ENCODE results near the gene SUMO3.
A peak's percentile ranks its signal among the peaks of the same experiment; 100 is the strongest.

Gene SUMO3

DNA sequence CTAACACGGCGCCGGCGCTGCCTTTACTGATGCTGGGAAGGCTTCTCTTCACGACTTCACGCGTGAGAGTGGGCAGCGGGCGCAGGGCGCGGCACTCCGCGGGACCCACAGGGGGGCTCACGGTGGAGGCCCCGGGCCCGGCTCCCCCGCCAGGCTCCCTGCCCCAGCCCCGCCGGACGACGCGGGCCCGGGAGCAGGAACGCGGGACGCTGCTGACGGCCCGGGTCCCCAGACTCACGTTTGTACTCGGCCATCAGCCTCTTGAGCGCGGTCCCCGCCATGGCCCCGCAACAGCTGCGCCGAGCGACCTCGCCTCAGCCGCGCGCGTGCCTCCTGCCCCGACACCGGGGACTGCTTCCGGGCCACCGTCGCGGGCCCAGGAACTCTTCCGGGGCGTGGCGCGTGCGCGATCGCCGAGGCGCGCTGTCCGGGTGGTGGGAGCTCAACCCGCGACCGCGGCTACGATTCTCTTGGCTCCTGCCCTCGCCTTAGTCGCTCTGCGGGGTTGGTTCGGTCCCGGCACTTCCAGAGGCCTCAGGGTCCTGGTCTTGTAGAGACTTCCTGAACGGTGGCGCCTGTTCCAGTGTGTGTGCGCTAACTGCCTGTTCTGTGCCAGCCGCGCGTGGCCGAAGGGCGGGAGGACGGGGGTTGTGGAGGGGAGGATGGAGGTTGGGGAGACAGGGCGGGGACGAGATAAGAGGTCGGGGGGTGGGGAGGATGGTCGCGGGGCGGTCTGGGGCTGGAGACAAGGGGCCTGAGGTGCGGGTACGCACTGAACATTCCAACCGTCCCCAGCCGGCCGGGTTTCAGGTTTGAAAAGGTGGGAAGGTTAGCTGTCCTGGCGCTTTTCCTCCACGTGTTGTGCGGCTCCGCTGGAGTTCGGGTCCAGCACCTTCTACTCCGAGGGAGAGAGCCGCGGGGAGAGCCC, 16.1 kb downstream of the SUMO3 start, which contains the start of gene UBE2G2:
UBE2G2 (minus strand) TSS at position 353 of the 928 bp plus-strand sequence; CDS start at position 281, 72 bp downstream.
- DNase-seq = peak; percentile 83 to 89

DNA sequence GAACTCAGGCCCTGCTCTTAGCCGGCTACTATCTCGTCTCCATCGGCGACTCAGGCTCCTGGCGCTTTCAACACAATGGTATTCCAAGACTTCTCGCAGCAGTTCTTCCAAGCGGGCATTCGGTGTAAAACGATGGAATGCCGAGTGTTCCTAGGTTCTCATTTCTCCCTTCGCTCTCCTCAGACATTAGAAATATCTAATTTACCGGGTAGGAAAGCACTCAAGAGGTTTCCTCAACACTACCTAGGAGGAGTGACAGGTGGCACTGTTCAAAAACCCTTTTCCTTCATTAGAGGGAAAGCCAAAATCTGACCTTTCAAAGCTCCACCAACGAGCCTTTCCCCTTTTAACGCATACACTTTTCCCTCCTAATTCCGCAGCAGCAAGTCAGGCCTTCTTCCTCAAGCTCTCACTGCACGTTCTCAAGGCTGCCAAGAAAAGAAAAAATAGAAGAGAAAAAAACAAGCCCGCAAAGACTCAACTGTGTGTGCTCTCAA, 16.8 kb downstream of the SUMO3 start:
- DNase-seq = no peak

DNA sequence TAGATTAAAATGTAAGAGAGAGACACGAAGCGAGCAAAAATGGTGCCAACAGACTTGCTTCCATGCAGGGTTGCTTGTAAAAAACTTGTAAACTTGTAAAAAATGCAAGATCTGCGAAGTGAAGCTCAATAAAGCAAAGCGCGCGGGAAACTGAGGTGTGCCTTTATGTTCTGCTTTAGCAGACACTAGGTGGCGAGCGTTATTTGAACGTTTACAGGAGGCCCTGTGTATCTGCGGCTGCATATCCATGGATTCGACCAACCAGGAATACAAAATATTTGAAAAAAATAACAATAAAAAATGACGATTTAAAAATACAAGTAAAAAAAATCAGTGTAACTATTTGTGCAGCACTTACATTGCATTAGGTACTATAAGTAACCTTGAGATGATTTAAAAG, 17.8 kb downstream of the SUMO3 start:
- no peak for DNase-seq

DNA sequence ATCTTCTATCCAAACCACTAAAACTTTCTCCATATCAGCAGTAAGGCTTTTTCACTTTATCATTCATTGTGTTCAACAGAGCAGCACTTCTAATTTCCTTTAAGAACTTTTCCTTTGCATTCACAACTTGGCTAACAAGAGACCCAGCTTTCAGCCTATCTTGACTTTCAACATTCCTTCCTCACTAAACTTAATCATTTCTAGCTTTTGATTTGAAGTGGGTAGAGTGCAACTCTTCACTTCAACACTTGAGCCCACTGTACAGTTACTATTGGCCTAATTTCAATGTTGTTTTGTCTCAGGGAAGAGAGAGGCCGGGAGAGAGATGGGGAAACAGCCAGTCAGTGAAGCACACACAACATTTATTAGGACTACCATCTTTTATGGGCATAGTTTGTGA, 18.2 kb downstream of the SUMO3 start:
- no peak for DNase-seq

DNA sequence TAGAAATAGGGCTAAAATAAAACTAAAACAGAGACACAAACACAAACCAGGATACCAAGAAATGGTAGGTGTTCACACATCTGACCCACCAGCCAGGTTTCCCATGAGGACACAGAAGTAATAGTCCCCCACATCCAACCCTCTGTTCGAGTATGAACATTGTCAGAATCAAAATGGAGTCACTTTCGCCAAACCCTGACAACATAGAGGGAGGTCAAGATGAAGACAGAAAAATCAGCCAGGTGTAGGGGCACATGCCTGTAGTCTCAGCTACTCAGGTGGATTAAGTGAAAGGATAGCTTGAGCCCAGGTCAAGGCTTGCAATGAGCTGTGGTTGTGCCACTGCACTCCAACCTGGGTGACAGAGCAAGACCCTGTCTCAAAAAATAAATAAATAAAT, 20.1 kb downstream of the SUMO3 start:
- no peak for DNase-seq

DNA sequence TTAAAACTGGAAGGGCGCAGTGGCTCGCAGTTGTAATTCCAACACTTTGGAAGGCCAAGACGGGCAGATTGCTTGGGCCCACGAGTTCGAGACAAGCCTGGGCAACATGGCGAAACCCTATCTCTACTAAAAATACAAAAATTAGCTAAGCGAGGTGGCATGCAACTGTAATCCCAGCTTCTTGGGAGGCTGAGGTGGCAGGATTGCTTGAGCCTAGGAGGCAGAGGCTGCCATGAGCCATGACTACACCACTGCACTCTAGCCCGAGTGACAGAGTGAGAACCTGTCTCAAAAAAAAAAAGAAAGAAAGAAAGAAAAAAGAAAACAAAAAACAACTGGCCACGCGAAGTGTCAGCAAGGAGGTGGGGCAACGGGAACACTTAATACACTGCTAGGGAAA, 22.5 kb downstream of the SUMO3 start:
- DNase-seq = no peak

DNA sequence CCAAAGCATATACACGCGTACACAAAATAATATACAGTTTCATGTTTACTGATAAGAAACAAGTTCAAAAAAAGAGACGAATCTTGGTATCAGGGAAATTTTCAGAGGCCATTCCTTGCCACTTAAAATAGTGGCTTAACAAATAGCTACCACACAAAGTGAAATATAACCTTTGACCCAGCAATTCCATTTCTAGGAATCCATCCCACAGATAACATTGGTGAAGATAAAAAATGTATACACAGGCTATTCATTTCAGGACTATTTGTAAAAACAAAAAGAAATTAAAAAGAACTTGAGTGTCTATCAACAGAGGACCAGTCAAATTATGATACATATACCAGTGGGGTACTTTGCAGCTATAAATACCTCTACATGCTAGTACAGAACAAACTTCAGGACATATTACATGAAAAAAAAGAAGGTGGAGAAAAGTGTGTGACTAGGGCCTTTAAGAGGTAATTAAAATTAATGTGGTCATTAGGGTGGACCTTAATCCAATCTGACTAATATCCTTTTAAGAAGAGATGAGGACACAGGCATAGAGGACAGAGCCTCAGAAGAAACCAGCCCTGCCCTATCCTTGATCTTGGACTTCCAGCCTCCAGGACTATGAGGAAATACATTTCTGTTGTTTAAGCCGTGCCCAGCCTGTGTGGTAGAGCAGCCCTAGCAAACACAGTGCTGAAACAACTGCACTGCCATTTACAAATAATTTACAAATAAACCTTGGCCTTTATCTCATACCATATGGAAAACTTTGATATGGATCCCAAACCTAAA, 24.1 kb downstream of the SUMO3 start:
- no peak for DNase-seq

DNA sequence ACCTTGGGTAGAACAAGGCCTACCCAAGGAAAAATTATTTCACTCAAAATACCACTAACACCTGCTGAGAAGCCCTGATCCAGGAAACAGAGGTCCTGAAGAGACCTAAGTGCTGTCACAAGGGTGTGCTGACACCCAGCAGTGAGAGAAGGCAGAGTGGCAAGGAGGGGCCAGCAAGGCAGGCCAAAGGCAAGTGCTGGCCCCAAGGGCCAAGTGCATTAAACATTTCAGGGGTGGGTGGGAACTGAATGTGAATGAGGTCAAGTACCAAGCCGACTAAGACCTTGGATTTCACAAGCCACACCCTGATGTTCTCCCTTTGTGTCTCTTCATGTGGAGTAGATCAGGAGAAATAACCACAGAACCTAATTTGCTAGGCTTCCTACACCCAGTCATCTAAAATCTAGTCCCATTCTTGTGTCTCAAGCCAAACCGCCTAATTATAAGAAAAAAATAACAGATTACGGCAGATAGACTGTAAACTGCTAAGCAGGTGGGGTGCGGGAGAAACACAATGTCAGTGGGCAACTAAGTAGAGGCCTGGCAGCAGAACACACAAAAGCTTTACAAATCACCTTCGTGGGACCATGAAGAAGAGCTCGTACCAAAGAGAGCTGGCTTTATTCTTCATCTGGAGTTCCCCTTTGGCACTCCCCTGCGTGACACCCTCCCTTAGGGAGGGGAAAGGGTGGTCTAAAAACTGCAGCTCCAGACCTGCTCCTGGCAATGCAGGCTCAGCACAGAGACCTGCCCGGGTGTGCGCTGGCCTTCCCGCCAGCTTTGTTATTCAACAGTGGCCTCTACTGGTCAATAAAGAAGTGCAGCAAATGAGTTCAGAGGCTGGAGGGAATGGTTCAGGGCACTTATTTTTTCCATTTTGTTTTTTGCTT, 24.9 kb downstream of the SUMO3 start:
- DNase-seq = peak; percentile 28 to 37

DNA sequence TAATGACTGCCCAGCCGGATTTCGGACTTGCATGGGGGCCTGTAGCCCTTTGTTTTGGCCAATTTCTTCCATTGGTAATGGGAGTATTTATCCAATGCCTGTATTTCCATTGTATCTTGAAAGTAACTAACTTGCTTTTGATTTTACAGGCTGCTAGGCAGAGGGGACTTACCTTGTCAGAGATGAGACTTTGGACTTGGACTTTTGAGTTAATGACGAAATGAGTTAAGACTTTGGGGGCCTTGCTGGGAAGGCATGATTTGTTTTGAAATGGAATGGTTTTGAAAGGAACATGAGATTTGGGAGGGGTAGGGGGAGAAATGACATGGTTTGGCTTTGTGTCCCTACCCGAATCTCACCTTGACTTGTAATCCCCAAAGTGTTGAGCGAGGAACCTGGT, 25.9 kb downstream of the SUMO3 start:
- no peak for DNase-seq

DNA sequence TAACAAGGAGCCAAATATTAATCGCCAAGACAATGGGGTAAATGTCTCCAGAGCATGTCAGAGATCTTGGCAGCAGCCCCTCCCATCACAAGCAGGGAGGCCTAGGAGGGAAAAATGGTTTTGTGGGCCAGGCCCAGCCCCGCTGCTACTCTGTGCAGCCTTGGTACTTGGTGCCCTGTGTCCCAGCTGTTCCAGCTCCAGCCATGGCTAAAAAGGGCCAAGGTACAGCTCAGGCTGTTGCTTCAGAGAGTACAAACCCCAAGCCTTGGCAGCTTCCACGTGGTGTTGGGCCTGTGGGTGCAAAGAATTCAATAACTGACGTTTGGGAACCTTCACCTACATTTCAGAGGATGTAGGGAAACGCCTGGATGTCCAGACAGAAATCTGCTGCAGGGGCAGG, 26.6 kb downstream of the SUMO3 start:
- no peak for DNase-seq

DNA sequence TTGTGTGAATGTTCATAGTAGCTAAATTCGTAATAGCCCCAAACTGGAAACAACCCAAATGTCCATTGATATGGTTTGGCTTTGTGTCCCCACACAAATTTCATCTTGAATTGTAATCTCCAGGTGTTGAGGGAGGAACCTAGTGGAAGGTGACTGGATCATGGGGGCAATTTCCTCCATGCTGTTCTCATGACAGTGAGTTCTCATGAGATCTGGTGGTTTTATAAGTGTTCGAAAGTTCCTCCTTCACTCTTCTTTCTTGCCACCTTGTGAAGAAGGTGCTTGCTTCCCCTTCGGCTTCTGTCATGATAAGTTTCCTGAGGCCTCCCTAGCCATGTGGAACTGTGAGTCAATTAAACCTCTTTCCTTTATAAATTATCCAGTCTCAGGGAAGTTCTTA, 27.5 kb downstream of the SUMO3 start:
- no peak for DNase-seq

DNA sequence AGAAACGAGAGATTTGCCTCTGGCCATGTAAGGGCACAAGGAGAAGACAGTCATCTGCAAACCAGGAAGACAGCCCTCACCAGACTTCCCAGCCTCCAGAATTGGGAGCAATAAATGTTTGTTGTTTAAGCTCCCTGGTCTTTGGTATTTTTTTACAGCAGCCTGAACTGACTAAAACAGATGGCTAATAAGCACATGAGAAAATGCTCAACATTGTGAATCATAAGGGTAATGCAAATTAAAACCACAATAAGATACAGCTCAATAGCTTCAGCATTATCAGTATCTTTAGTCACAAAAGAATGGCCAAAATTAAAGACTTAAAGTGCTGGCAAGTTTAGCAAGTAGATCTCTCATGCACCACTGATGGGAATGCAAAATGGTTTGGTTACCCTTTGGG, 28.0 kb downstream of the SUMO3 start:
- no peak for DNase-seq

DNA sequence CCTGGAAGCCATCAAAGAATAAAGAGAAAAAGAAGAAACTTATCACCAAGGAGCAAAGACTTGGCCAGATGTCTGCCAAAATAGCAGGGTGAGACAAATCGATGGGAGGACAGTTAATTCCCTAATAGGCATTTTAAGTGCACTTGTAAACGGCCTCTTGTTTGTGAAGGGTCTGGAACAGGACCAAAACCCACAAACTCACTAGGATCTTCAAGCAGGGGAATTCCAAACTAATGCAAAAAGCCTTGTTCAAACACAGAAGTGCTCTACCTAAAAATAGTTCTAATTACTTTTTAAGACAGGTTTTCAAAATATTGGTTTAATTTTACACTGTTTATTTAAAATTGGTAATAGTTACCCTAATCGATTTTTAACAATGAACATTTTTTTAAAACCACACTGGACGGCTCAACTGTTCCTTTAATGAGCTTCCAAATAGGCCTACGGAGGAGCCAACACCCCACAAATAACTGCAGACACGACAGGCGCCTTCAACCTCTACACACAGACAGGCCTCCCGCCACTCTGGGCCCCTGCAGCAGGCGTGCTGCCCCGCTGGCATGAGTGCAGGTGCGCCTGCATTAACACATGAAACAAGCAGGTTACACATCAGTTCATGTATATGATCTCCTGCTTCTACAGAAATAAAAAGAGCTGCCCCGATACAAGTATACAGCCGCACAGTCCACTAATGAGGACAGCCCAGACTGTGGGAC, 32.1 kb downstream of the SUMO3 start:
- no peak for DNase-seq

DNA sequence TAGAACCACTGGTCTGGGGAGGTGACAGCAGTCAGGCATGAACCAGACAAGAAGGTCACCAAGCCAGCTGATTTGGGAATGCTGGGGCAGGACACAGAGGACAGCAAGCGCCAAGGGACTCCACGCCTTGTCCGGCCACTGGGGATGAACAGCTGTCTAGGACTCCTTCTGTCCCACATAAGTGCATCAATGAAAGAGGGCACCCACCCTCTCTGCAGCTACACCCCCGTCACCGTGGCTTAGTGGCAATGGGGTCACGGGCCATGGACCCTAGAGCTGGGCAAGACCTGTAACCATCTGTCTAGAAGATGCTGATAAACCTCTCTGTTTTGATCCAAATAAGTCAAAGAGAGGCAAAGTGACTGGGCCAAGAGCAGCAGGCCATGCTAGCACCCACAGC, 33.1 kb downstream of the SUMO3 start:
- no peak for DNase-seq

DNA sequence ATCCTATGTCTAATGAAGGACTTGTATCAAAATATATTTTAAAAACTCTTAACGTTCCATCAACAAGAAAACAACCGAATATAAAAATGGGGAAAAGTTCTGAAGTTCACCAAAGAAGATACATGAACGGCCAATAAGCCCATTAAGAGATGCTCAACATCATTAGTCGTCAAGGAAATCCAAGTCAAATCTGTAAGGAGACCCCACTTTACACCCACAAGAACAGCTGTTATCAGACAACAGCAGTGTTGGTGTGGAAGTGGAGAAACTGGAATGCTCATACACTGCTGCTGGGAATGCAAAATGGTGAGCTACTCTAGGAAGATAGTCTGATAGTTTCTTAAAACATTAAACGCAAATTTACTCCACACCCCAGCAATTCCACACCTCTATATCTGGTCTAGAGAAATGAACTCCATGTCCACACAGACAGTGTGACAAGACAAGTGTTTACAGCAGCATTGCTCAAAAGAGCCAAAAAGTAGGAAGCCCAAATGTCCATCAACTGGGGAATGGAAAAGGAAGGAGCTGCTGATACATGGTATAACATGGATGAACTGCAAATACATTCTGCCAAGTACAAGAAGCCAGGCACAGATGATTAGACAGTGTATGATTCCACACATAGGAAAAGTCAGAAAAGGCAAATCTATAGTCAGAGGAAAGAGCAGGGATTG, 34.7 kb downstream of the SUMO3 start:
- no peak for DNase-seq

DNA sequence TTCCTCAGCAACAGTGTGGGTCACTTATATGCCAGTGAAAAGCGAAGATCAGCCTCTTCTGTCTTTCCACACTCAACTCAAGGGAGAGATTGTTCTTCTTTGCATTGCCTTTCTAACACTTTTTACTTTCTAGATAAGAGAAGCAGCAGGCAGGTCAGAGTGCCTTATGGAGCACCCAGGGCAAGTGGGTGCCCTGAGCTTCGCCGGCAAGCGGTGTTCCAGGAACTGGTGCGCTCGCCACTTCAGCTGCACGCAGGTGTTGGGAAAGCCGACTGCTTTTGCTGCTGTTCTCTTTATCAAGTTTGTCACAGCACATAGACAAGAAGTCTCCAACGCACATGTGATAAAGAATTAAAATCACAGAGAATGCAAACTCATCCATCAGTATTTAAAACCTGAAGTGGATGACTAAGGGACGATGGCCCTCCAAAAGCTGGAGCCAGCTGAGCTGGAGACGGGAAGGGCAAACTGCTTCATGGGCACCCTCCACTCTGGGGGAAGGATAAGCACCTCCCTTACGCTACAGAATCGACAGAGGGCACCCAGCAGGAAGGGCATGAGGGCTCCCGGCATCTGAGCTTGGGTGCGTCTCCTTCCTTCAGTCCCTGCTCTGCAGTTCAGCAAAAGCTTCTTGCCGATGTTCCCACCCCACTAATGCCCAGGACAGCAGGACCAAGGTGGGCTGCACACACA, 36.9 kb downstream of the SUMO3 start:
- DNase-seq = no peak

DNA sequence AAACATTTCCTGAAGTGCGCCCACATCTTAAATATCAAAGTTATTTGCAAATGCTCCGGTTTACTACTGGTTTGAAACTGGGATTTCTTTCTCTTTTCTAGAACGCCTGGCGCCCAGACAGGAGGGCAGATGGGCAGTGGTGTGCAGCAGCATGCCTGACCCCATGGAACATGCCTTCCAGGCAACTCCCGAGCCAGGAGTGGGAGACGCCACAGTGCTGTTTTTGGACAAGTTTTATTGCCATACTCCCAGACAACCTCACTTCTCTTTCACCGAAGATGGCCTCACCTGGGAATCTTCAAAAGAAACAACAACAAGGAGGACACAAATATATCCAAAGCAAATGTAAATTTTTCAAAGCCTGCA, 37.7 kb downstream of the SUMO3 start:
- DNase-seq = no peak

DNA sequence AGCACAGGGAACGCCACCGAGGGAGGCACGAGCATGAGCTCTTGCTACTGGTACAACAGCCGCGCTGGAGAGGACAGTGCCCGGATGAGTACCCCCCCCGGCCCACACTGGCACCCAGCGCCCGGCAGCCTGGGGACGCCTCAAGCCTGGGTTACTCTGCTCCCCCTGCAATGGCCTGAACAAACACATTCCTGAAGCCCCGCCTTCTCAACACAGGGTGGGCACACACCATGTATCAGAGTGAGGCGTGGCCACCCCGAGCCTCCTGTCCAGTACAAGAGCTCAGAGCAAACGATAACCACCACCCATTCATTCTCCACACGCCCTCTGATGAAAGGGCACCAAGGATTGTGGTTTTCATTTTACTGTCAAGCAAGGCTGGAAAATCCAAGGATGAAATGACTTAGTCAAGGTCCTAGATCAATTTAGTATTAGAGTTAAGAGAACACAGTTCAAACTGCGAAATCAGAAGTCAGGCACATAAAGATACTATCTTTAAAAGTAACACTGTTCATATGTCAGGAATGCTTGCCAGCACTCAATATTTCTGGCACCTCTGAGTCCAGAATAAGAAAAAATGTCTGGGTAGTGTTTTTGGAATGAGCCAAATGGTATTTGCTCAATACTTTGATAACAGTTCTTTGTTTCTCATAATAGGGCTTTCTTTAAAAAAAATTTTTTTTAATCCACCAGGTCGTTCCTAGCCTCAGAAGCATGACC, 38.3 kb downstream of the SUMO3 start:
- DNase-seq = no peak

DNA sequence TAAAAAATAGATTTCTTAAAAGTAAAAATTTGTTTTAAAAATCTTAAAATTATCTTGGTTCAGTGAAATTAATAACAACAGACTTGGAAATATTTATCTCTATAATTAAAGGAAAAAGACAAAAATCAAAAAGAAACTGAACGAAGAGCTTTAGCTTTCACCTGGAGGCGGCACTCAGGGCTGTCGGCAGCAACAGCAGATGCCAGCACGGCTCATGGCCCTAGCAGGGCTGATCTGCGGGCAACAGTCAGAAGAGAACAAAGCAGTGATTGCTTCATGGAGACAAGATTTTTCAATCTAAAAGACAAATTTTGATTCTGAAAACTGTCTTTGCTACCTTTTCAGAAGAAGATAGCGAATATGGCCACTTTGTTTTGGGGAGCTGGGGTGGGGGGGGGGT, 38.9 kb downstream of the SUMO3 start:
- no peak for DNase-seq

DNA sequence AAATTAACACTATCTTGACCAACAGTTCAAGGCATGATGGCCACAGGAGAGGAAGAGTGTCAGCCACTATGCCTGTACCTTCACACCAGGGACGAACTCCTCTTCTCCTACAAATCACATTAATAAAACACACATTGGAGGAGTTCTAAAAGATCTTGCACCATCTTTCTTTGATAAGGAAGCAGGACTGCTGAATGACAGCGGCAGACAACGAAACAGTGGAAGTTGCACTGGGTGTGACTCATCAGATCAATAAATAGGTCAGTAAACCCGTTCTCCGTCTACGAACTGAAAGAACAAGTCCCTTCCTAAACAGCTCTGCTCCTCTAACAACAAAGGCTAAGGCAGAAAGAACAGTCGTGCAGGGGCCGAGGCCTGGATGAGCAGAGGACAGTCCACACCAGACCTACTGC, 39.4 kb downstream of the SUMO3 start:
- DNase-seq = no peak

Measured in stimulated activated CD4-positive, alpha-beta T cell treated with anti-CD3 and anti-CD28 coated beads, Interleukin-4, amount 100 ng/mL, for 4 hours (primary cell).